Kidney epithelial cell (primary cell): ENCODE measurements around the gene ACOX3. TPM values are rescaled to one million over a fixed set of nuclear protein-coding genes. Genes with fewer than 3 reads are reported as not detected.
A peak's percentile ranks its signal among the peaks of the same experiment; 100 is the strongest.

ENCODE experiments used
- DNase-seq: peaks from one replicate; pipeline ENCODE4 v3.0.0-alpha.2; 2010; ENCODE audit warnings: low read depth
- H3K27me3 ChIP-seq: 2 replicates; pipeline ENCODE4 v1.6.0; 2011; ENCODE audit warnings: low read length; ENCODE audit not compliant: control insufficient read depth, insufficient read depth
- H3K36me3 ChIP-seq: 2 replicates; pipeline ENCODE4 v1.5.1; 2011; ENCODE audit warnings: low read length; ENCODE audit not compliant: control insufficient read depth, insufficient read depth
- H3K4me3 ChIP-seq: 2 replicates; pipeline ENCODE4 v1.5.1; 2011; ENCODE audit warnings: low read depth, mild to moderate bottlenecking, control low read depth, low read length
- total RNA-seq: library from RNA; depleted of rRNA; stranded (reverse); fragments of >200 nt; gene quantifications from 2 replicates; pipeline ENCODE4 v1.2.3, GENCODE V29; 2015
- TF ChIP-seq, protein P1 (sequence below): IDR thresholded peaks from 2 replicates; pipeline ENCODE4 v1.5.1; 2011; ENCODE audit warnings: mild to moderate bottlenecking, moderate library complexity, low read length, control low read depth, inconsistent platforms; ENCODE audit not compliant: insufficient read depth, poor library complexity, severe bottlenecking

ACOX3 gene
- total RNA-seq, 1 donor from 2014 or later: 37.4 TPM

DNA sequence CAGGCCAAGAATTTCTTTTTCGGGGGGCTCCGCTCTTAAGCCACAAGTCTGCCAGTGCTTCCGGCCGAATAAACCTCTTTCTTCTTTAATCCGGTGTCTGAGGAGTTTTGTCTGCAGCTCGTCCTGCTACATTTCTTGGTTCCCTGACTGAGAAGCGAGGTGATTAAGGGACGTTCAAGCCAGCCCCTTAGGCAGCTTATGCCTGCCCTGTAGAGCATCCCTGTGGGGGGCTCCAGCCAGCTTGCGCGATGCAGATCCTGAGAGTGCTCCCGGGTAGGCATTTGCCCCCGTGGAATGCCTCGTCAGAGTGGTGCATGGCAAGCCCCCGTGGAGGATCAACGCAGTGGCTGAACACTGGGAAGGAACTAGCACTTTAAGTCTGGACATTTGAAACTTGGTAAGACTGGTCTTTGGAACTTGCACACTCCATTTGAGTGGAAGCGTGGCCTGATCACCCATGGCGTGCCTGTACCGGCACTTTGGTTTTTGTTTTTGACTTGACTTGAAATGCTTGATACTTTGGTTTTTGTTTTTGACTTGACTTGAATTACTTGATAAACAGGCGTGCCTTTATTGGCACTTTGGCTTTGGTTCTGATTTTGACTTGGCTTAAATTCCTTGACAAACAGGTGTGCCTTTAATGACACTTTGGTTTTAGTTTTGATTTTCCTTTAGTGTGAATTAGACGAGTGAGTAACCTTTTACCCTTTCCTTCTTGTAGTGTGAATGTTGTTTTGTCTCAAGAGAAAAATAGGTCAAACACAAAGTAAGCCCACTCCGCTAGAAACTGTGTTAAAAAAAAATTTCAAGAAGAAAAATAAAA, 6.1 kb downstream of the ACOX3 start:
- no peak overlapping the region for H3K4me3 ChIP-seq
- TF ChIP-seq, protein P1, sequence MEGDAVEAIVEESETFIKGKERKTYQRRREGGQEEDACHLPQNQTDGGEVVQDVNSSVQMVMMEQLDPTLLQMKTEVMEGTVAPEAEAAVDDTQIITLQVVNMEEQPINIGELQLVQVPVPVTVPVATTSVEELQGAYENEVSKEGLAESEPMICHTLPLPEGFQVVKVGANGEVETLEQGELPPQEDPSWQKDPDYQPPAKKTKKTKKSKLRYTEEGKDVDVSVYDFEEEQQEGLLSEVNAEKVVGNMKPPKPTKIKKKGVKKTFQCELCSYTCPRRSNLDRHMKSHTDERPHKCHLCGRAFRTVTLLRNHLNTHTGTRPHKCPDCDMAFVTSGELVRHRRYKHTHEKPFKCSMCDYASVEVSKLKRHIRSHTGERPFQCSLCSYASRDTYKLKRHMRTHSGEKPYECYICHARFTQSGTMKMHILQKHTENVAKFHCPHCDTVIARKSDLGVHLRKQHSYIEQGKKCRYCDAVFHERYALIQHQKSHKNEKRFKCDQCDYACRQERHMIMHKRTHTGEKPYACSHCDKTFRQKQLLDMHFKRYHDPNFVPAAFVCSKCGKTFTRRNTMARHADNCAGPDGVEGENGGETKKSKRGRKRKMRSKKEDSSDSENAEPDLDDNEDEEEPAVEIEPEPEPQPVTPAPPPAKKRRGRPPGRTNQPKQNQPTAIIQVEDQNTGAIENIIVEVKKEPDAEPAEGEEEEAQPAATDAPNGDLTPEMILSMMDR: no peak
- H3K36me3 ChIP-seq: no peaks in the 10 kb centered on the region
- no peak for DNase-seq
- no peaks in the 10 kb centered on the region for H3K27me3 ChIP-seq

DNA sequence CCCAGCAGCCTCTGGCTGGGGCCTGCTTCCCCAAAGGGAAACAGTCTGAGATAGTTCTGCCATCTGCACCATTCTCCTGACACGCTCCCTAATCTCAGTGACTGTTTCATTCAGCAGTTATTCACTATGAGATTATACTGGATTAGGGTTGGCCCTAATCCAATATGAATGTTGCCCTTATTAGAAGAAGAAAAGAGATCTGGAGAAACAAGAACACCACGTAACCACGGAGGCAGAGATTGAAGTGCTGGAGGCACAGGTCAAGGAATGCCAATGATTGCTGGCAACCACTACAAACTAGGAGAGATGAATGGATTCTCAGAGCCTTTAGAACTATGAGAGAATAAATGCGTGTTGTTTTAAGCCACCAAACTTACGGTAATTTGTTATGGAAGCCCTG, 7.4 kb downstream of the ACOX3 start:
- DNase-seq: no peak
- no peak overlapping the region for H3K4me3 ChIP-seq
- H3K36me3 ChIP-seq: no peaks in the 10 kb centered on the region
- no peaks in the 10 kb centered on the region for H3K27me3 ChIP-seq
- TF ChIP-seq, protein P1: no peak

DNA sequence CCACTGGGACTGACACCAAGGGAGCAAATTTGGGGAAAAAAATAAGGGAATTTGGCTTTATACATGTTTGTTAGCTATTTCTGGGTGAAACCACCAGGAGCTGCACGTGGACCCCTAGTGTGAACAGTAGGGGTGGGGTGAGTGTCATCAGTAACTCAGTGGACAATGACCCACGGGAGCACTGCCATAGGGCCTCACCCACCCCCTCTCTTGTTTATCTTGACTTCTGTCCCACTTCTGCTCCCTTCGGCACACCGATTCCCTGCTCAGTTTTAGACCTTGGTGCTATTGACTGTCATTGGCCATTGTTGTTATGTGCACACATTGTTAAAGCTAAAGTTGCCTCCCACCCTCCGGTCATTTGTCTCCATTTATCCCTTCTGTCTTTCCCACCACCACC, 9.0 kb downstream of the ACOX3 start:
- TF ChIP-seq, protein P1: no peak
- no peak for DNase-seq

DNA sequence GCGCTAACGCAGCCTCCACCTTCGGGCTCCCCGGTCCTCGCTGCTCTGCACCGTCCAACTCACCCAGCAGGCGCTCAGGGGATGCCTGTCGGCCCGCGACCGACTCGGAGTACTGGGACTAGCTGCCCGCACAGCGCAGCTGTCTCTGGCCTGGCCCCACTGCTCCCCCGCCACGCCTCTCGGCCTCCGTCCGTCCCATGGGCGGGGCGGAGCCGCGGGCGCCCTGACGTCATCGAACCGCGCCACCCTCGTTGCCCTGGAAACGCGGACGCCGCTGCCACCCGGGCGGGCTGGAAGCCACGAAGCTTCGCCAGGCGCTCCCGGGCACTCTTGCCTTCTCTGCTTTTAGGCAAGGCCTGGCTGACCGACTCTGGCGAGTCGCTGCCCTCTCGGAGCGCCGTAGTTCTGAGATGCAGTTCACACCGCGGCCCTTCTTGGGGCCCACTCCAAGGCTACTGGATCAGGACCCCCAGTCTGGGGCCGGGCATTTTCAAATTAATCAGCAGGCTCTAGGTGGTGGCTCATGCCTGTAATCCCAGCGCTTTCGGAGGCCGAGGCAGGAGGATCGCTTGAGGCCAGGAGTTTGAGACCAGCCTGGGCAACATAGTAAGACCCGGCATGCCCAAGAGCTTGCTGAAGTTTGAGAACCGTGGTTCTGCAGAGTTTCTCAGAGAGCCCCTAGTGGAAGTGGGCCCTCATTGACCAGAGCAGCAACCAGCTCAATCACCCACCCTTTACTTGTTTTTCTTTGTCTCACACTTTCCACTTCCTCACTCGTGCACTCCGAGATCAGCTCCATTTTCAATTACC, 12.0 kb downstream of the ACOX3 start:
- no peak for DNase-seq
- Histone ChIP-seq H3K27me3 (no peaks in the 10 kb centered on the region), H3K36me3 (no peaks in the 10 kb centered on the region), H3K4me3 (peak overlapping the region; percentile 91)
- TF ChIP-seq, protein P1: peak; percentile 63

More for the DNA sequence above, 9.0 kb downstream of the ACOX3 start:
- Histone ChIP-seq H3K4me3 (no peak overlapping the region), H3K27me3 (no peaks in the 10 kb centered on the region), H3K36me3 (no peaks in the 10 kb centered on the region)

DNA sequence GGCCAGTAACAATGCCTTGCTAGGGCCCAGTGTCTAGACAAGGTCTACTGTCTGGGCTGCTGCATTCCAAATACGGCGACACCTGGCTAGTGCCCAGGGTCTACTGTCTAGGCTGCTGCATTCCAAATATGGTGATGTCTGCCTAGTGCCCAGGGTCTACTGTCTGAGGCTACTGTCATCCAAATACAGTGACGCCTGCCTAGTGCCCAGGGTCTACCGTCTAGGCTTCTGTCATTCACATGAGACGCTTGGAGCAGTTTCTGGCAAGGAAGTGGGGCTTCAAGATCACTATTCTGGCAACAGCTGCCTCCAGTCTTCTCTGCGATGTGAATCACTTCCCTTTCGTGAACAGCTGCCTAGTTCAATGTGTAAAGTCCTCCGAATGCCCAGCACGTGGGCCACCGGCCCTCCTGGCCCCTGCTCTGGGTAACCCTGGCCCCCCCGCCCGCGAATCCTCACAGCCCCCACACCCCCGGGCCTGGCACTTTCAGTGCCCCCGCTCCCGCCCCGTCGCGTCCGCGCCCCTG, 12.7 kb downstream of the ACOX3 start:
- Histone ChIP-seq H3K27me3 (no peaks in the 10 kb centered on the region), H3K4me3 (peak overlapping the region; percentile 91), H3K36me3 (no peaks in the 10 kb centered on the region)
- TF ChIP-seq, protein P1: no peak
- no peak for DNase-seq
